BLaER1 treated with 17β-estradiol and CSF1 and Interleukin-3, amounts not matched to agents 10 nM and 100 nM (cell line): ENCODE results near the gene RNPEP.
A peak's percentile ranks its signal among the peaks of the same experiment; 100 is the strongest.

Source experiments
- H3K27ac ChIP-seq, 11 experiments: shearing (Covaris generic); formaldehyde crosslinking; 2 replicates each; pipeline ENCODE4 v1.8.1; 2022
- H3K27me3 ChIP-seq, 11 experiments: shearing (Covaris generic); formaldehyde crosslinking; 2 replicates each; pipeline ENCODE4 v1.8.1; 2022
- H3K36me3 ChIP-seq, 11 experiments: shearing (Covaris generic); formaldehyde crosslinking; 2 replicates each; pipeline ENCODE4 v1.8.1; 2022
- H3K4me1 ChIP-seq, 10 experiments: shearing (Covaris generic); formaldehyde crosslinking; 2 replicates each; pipeline ENCODE4 v1.8.1; 2022
- H3K4me2 ChIP-seq, 11 experiments: shearing (Covaris generic); formaldehyde crosslinking; 2 replicates each; pipeline ENCODE4 v1.8.1; 2022
- H3K4me3 ChIP-seq, 10 experiments: shearing (Covaris generic); formaldehyde crosslinking; 2 replicates each; pipeline ENCODE4 v1.8.1; 2022
- H3K9ac ChIP-seq, 11 experiments: shearing (Covaris generic); formaldehyde crosslinking; 2 replicates each; pipeline ENCODE4 v1.8.1; 2022
- H3K9me3 ChIP-seq, 11 experiments: shearing (Covaris generic); formaldehyde crosslinking; replicated peaks in 1 of 11; 2 replicates each; pipeline ENCODE4 v1.8.1; 2022
- H4K20me1 ChIP-seq, 11 experiments: shearing (Covaris generic); formaldehyde crosslinking; 2 replicates each; pipeline ENCODE4 v1.8.1; 2022
- Cebpa-rat ChIP-seq, 11 experiments: shearing (Covaris generic); IDR thresholded peaks; 2 replicates each; pipeline ENCODE4 v1.8.1; 2022

Gene RNPEP

DNA sequence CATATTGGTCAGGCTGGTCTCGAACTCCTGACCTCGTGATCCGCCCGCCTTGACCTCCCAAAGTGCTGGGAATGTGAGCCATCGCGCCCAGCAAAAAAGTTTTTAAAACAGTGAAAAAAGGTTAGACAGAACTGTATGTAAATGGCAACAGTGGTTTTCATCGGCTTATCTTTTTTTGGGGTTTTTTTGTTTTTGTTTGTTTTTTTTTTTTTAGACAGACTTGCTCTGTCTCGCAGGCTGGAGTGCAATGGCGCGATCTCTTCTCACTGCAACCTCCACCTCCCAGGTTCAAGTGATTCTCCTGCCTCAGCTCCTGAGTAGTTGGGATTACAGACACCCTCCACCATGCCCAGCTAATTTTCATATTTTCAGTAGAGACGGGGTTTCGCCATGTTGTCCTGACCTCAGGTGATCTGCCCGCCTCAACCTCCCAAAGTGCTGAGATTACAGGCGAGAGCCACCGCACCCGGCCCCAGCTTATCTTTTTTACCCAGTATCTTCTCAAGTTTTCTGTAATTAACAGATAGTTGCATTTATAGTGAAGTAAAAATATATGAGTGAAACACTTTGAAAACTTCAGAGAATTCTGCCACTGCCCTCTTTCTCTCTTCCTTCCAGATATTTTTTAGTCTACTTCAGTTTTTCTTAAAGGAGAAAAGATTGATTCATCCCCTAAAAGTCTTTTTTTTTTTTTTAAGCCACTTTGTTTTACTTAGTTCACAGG is 14.1 kb upstream of the RNPEP start:
- TF ChIP-seq Cebpa-rat (IDR thresholded peaks at IDR 0.05): no peak
- Histone ChIP-seq H4K20me1 (peaks cover 6 to 76% (median 57%) of the 10 kb centered on the region in 11 experiments; a peak in 20 of 22 replicates), H3K9me3 (no peaks in the 10 kb centered on the region), H3K4me1 (peaks cover 0 to 7% (median 5%) of the 10 kb centered on the region in 10 experiments; a peak in 10 of 20 replicates), H3K4me2 (no peak overlapping the region), H3K9ac (no peak overlapping the region), H3K4me3 (no peak overlapping the region), H3K36me3 (peaks cover 73 to 84% (median 77%) of the 10 kb centered on the region in 11 experiments), H3K27ac (no peak overlapping the region), H3K27me3 (no peaks in the 10 kb centered on the region)

DNA sequence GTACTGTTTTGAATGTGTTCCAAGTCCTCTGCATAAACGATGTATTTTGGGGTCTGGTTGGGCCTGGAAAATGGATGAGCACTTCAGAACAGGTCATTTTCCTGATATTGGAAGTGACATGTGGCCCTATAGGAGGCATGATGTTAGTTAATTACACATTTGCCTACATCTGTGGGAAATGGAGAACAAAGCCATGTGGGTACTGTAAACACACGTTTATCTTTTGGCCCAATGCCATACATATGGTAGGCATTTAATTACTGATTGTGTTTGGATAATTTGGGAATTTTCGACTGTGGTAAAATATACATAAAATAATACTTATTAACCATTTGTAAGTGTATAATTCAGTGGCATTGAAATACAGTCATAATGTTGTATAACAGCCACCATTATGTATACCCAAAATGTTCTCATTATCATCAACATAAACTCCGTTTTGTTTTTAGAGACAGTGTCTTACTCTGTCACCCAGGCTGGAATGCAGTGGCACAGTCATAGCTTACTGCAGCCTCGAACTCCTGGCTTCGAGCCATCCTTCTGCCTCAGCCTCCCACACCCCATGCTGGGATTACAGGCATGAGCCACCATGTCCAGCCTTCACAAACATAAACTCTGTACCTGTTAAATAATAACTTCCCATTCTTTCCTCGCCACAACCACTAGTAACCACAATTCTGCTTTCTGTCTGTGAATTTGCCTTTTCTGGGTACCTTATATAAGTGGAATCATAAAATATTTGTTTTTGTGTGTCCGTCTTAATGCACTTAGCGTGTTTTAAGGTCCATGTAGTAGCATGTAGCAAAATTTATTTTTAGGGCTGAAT is 11.9 kb upstream of the RNPEP start:
- H3K27ac ChIP-seq: no peak overlapping the region

DNA sequence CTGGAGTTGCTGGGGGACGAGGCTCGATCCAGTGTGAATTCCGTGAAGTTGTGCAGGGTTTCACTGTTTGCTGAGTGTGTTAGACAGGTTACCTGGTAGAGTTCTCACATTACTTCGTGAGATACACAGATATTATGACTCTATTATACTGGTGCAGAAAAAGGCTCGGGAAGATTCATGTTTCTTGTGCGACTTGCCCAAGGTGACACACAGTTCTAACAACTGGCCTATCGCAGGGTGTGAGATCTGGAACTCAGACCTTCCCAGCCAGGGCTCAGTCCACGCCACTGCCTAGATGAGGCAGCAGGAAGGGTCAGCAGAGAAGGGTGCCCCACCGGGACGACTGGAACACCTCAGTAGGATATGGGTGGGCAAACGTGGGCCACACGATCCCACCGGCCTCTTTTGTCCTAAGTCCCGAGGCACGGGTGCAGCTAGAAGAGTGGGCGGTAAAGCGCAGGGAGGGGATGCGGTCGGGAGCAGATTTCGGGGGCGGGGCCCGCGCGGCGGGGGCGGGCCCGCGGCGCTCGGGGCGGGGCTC is 296 bp upstream of the RNPEP start:
- H3K4me1 ChIP-seq: peaks cover 24 to 44% (median 28%) of the 10 kb centered on the region in 10 experiments
- H3K4me2 ChIP-seq: peak overlapping the region; percentile 76 to 98 (median 90)
- peak overlapping the region; percentile 90 to 98 (median 95); a peak in 21 of 22 replicates for H3K9ac ChIP-seq
- H4K20me1 ChIP-seq: peaks cover 12 to 37% (median 32%) of the 10 kb centered on the region in 11 experiments; a peak in 19 of 22 replicates
- no peaks in the 10 kb centered on the region for H3K27me3 ChIP-seq
- peaks cover 0 to 4% (median 0%) of the 10 kb centered on the region in 11 experiments; a peak in 4 of 22 replicates for H3K9me3 ChIP-seq
- peak overlapping the region; percentile 84 to 99 (median 98) for H3K4me3 ChIP-seq
- no peak for TF ChIP-seq Cebpa-rat (IDR thresholded peaks at IDR 0.05)
- H3K36me3 ChIP-seq: peaks cover 0 to 25% (median 11%) of the 10 kb centered on the region in 11 experiments; a peak in 13 of 22 replicates
- peak overlapping the region; percentile 89 to 96 (median 94); a peak in 21 of 22 replicates for H3K27ac ChIP-seq

More for the DNA sequence above, 11.9 kb upstream of the RNPEP start:
- Histone ChIP-seq H3K27me3 (no peaks in the 10 kb centered on the region), H3K4me3 (no peak overlapping the region), H3K4me1 (peaks cover 0 to 7% (median 5%) of the 10 kb centered on the region in 10 experiments; a peak in 10 of 20 replicates), H3K9ac (no peak overlapping the region), H3K36me3 (peaks cover 52 to 62% (median 55%) of the 10 kb centered on the region in 11 experiments), H3K4me2 (no peak overlapping the region), H4K20me1 (peaks cover 6 to 57% (median 43%) of the 10 kb centered on the region in 11 experiments; a peak in 20 of 22 replicates), H3K9me3 (no peaks in the 10 kb centered on the region)
- no peak for TF ChIP-seq Cebpa-rat (IDR thresholded peaks at IDR 0.05)

DNA sequence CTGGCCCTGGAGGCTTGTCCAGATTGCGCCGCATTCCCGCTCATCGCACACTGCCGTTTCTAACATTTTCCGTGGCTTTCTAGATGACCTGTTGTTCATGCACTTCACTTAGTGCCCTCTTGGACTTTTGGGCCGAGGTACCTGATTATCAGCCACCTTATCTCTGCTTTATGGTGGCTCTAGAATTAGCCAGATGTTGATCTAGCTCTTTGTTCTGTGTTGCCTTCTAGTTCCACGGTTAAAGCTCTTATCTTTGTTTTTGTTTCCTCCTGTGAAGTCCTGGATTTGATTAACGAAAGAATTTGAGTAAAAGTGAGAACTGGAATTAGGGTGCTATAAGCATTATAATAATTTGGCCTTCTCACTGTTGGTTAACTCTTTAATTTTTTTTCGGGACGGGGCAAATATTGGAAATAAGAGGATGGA is 945 bp downstream of the RNPEP start:
- H4K20me1 ChIP-seq: peaks cover 12 to 50% (median 41%) of the 10 kb centered on the region in 11 experiments; a peak in 20 of 22 replicates
- H3K36me3 ChIP-seq: peaks cover 0 to 38% (median 17%) of the 10 kb centered on the region in 11 experiments; a peak in 19 of 22 replicates
- peak overlapping the region; percentile 76 to 98 (median 90) for H3K4me2 ChIP-seq
- peak overlapping the region; percentile 84 to 99 (median 98) for H3K4me3 ChIP-seq
- H3K9ac ChIP-seq: peak overlapping the region; percentile 90 to 98 (median 95)
- peaks cover 24 to 44% (median 28%) of the 10 kb centered on the region in 10 experiments for H3K4me1 ChIP-seq
- H3K27ac ChIP-seq: peak overlapping the region; percentile 89 to 96 (median 94); a peak in 21 of 22 replicates
- peaks cover 0 to 4% (median 0%) of the 10 kb centered on the region in 11 experiments; a peak in 4 of 22 replicates for H3K9me3 ChIP-seq
- H3K27me3 ChIP-seq: no peaks in the 10 kb centered on the region
- no peak for TF ChIP-seq Cebpa-rat (IDR thresholded peaks at IDR 0.05)

DNA sequence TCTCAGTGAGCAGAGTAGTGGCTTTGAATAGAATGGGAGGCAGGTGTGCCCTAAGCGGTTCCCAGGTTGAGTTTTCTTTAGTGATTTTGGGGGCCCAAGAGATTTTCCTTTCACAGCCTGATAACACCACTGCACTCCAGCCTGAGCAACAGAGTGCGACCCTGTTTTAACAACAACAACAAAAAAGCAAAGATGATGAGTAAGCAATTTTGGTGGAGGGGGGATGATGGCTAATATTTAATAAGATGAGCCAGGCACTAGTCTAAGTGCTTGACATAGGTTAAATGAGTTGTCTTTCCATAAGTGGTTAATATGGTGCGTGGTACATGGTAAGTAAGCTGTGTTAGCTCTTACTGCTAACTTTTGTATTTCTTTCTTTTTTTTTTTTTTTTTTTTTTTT is 2.0 kb downstream of the RNPEP start:
- peak overlapping the region; percentile 12 to 98 (median 90); a peak in 19 of 22 replicates for H3K4me2 ChIP-seq
- no peak overlapping the region for H3K27ac ChIP-seq

DNA sequence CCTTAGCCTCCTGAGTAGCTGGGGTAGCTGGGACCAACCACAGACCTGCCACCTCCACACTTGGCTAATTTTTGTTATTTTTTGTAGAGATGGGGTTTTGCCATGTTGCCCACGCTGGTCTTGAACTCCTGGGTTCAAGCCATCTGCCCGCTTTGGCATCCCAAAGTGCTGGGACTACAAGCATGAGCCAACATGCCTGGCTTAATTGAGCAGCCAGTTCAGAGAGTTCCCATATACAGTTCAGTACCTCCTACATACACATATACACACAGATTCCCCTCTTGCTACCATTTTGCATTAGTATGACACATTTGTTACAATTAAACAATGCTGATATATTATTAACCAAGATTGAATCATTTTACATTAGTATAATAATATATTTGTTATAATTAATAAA is 2.9 kb downstream of the RNPEP start:
- Histone ChIP-seq H3K27ac (no peak overlapping the region), H3K27me3 (no peaks in the 10 kb centered on the region), H3K9me3 (no peaks in the 10 kb centered on the region), H3K4me3 (no peak overlapping the region), H4K20me1 (peaks cover 12 to 69% (median 50%) of the 10 kb centered on the region in 11 experiments; a peak in 20 of 22 replicates), H3K4me1 (peaks cover 24 to 44% (median 28%) of the 10 kb centered on the region in 10 experiments), H3K9ac (no peak overlapping the region), H3K36me3 (peaks cover 19 to 57% (median 37%) of the 10 kb centered on the region in 11 experiments), H3K4me2 (peak overlapping the region in 3 of 11 experiments; percentile 1 to 86 (median 76); a peak in 5 of 22 replicates)
- TF ChIP-seq Cebpa-rat (IDR thresholded peaks at IDR 0.05): no peak

More for the DNA sequence above, 2.0 kb downstream of the RNPEP start:
- TF ChIP-seq Cebpa-rat (IDR thresholded peaks at IDR 0.05): no peak
- Histone ChIP-seq H3K27me3 (no peaks in the 10 kb centered on the region), H4K20me1 (peaks cover 12 to 60% (median 47%) of the 10 kb centered on the region in 11 experiments; a peak in 20 of 22 replicates), H3K4me3 (peak overlapping the region in 3 of 10 experiments; percentile 16 to 99 (median 98); a peak in 3 of 20 replicates), H3K9ac (no peak overlapping the region), H3K4me1 (peaks cover 24 to 44% (median 28%) of the 10 kb centered on the region in 10 experiments), H3K9me3 (peaks cover 0 to 4% (median 0%) of the 10 kb centered on the region in 11 experiments; a peak in 4 of 22 replicates), H3K36me3 (peaks cover 10 to 48% (median 28%) of the 10 kb centered on the region in 11 experiments)

DNA sequence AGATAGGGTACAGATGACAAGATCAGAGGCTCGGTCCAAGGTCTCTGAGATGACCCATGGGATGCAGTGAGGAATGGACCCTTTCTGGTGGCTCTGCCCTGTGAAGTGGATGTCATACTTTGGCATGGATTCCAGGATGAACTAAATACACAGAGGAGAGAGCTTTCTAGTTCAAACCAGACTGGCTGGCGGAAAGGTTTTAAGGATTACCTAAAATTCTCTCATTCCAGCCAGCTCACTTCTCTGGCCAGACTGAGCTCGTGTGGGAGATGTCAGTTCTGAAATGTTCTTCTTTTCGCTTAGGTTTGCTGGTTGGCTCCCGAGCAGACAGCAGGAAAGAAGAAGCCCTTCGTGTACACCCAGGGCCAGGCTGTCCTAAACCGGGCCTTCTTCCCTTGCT is 6.2 kb downstream of the RNPEP start:
- H3K9ac ChIP-seq: no peak overlapping the region
- no peak overlapping the region for H3K4me2 ChIP-seq
- no peak overlapping the region for H3K27ac ChIP-seq
- no peak overlapping the region for H3K4me3 ChIP-seq
- TF ChIP-seq Cebpa-rat (IDR thresholded peaks at IDR 0.05): no peak
- H3K4me1 ChIP-seq: peaks cover 18 to 43% (median 29%) of the 10 kb centered on the region in 10 experiments
- no peaks in the 10 kb centered on the region for H3K9me3 ChIP-seq
- H4K20me1 ChIP-seq: peaks cover 12 to 77% (median 55%) of the 10 kb centered on the region in 11 experiments; a peak in 20 of 22 replicates
- no peaks in the 10 kb centered on the region for H3K27me3 ChIP-seq
- H3K36me3 ChIP-seq: peaks cover 51 to 90% (median 67%) of the 10 kb centered on the region in 11 experiments
